RKO (cell line): ENCODE data around the gene BABAM2.

ENCODE experiments used
- DNase-seq: peaks from one replicate; pipeline ENCODE4 v3.0.0-alpha.2; 2016; ENCODE audit warnings: low spot score

Gene BABAM2

DNA sequence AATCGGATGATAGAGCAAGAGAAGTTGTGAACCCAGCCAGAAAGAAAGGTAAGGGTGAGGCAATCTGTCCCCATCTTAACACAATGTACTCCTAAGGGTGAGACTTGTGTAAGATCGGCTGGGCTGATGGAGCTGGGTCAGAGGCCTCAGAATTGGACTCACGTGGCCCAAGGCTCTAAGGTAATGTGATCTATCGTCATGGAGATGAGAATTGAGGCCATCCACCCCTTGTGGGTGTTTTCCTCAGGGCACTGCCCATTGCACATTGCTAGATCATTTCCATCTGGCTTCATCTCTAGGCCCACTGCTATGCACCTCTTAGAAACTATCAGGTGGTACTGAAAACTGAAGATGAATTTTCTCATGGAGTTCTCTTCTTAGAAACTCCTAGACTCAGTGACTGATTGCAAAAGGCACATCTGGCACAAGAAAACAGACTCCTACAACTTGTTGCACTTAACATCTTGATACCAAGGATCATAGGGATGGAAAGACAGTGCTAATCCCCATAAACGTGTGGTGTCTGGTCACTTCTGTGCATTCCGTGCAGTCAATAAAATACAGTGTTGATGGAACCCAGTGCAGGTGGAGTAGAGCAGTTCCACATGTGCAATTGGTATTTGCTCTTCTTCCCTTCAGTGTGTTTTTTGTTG lies 273.2 kb downstream of the BABAM2 start:
- no peak for DNase-seq

DNA sequence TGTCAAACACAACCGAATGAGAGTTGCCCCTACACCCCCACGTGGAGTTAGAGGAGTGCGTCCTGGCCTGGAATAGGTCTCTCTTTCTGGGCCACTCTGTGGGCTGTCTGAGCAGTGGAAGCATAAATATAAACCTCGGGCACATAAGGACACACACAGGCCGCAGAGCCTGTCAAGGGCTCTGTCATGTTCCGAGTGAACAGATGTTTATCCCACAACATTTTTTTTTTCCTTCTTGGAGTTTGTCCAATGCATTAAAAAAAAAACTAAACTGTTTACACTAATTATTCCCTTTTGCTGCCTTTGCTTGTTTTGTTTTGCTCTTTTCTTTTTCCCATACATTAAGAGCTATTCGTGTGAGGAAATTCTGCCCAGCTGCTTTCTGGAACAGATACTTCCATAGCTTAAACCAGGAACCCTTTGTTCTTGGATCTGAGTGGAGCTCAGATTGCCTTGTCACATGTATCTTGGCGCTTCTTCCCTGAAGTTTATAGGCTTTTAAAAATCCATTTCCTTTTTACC lies 273.8 kb downstream of the BABAM2 start:
- DNase-seq = no peak

DNA sequence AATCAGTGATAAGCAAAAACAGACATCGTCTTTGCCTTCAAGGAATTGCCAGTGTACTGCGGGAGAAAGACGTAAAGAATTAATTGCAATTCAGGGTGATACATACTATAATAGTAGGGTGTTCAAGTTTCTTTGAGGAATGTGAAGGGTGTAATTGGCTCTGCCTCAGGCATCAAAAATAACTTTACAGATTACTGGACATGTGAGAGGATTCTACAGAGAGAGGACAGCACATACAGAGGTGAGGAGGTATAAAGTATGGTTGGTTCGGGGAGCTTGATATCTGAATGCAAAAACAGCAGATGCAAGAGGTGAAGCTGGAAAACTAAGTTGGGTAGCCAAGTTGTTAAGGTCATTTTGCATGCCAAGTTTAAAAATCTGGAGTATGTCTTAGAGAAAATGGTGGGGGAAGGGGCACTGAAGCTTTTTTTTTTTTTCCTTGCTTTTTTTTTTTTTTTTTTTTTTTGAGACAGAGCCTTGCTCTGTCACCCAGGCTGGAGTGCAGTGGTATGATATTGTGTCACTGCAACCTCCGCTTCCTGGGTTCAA lies 274.6 kb downstream of the BABAM2 start:
- DNase-seq = no peak

DNA sequence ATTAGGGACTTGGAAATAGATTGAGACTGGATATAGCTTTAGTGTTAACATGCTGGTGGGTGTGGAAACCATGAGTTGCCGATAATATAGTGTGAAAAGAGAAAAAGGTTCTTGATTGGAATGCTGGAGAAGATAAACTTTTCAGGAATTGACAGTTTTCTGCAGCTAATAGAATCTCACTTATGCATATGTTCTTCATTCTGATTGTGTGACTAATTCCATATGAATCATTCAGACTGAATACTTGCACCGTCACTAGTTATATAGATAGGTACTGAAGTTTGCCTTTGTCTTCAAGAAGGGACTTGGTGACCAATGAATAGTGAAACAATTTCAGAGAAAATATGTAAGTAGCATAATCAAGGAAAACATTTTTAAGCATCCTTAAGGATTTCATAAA lies 276.4 kb downstream of the BABAM2 start:
- DNase-seq = peak; percentile 68

GRCh38 chr2:28168376-28168775 lies 277.8 kb downstream of the BABAM2 start:
- no peak for DNase-seq

- no peak for DNase-seq
Measured at GRCh38 chr2:28169492-28169891, 279.0 kb downstream of the BABAM2 start.

GRCh38 chr2:28172114-28172898 lies 281.8 kb downstream of the BABAM2 start:
- DNase-seq = no peak

DNA sequence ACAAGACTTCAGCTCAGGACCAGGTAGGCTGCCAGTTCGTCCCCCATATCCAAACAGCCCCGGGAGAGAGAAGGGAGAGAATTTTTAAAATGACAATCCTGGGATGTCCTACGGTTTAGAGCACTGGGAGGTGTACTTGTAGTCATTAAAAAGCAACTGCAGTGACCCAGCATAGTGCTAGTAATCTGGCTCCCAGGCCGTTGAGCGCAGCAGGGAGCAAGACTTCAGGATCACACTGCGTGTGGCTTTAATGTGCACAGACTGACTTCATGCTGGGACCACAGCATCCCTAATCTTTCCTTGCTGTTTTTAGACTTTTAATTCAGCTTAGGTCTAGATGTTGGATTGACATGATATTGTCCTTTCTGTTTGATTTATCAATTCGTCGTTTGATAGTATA lies 282.8 kb downstream of the BABAM2 start:
- DNase-seq = no peak

DNA sequence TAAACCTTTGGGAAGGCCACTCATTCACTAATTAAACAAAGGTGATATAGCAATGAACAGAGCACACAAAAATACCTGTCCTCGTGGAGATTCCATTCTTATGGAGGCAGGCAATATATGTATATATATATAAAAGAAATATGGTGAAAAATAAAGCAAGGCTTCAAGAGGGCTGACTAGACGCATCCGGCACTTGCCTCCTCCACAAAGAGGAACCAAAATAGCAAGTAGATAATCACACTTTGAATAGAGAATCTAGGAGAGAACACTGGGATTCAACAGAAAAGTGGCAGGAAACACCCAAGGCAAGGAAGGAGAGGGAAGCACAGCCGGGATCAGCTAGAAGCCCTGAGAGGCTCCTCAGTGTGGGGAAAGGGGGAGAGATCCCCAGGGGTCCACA lies 283.7 kb downstream of the BABAM2 start:
- DNase-seq = no peak

- no peak for DNase-seq
Measured at GRCh38 chr2:28175028-28175427, 284.5 kb downstream of the BABAM2 start.

DNA sequence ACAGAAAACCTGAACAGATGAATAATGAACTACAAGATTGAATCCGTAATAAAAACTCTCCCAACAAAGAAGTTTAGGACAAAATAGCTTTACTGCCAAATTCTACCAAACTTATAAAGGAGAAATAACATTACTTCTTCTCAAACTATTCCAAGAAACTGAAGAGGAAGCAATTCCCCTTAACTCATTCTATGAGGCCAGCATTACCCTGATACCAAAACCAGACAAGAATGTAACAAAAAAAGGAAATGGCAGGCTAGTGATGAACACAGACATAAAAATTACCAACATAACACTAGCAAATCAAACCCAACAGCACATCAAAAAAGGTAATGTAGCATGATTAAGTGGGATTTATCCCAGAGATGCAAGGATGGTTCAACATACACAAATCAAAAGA lies 288.4 kb downstream of the BABAM2 start:
- DNase-seq = no peak

DNA sequence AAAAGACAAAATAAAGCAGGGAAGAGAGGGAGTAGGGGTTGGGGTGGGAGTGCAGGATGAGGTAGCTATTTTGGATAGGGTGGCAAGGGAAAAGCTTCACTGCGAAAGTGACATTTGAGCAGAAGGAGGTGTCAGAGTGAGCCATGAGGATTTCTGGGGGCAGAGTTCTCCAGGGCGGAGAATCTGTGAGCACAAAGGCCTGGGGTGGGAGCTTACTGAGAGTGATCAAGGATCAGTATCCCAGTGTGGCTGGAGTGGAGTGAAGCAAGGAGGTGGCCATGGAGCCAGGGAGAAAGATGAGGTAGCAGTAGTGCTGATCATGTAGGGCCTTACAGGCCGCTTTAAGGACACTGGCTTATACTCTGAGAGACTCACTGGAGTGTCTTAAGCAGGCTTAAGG lies 291.3 kb downstream of the BABAM2 start:
- DNase-seq = no peak

- DNase-seq = no peak
Measured at GRCh38 chr2:28182348-28182747, 291.8 kb downstream of the BABAM2 start.

- DNase-seq = no peak
Measured at GRCh38 chr2:28185153-28185552, 294.6 kb downstream of the BABAM2 start.

GRCh38 chr2:28185891-28186290 lies 295.4 kb downstream of the BABAM2 start:
- DNase-seq = no peak

DNA sequence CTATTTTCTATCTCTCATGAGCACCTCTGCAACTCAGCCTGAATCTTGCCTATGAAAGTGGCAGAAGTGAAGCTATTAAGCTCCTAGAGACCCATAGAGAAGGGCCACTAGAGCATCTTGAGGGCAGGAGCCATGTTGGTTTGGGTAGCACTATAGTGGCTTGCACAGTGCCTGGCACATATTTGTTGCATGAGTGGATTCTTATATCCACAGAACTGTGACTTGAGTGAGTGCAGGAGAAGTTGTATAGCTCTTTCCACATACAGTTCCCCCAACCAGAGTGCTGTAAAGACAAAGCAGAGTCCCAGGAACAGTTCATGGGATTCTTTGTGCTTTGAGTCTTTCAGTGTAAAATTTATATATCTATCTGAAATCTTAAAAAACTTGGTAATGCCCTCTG lies 296.7 kb downstream of the BABAM2 start:
- DNase-seq = no peak

GRCh38 chr2:28188436-28188835 lies 297.9 kb downstream of the BABAM2 start:
- no peak for DNase-seq

DNA sequence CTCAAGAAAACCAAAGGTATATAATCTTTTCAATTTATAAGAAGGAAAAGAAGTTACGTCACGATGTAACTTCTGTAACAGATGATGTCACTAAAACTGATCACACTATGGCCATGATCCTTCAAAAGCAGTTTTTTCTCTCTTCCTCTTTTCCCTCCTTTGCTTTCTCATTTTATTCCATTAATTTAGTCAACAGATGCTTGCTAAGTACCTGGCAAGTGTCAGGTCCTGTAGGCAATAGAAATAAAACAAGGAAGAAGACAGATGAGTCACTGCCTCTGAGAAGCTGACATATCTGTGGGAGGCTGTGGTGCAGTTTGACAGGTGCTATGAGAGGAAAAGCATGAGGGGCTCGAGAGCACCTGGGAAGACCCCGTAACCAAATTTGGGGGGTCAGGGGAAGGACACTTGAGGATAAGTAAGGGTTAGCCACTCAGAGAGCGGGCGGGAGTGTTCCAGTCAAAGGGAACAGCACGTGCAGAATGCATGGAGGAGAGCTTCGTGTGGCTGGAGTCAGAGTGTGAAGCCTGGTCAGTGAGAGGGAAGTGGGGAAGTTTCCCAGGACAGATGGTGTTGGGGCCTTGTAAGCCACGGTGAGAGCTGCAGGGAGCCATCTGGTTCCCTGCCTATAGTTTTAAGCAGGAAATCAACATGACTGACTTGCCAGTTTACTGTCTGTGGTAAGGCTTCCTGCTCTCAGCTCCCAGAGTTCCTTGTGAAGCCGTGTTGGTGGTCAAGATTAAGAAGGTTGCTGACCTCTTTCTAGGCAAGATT lies 303.3 kb downstream of the BABAM2 start:
- no peak for DNase-seq

DNA sequence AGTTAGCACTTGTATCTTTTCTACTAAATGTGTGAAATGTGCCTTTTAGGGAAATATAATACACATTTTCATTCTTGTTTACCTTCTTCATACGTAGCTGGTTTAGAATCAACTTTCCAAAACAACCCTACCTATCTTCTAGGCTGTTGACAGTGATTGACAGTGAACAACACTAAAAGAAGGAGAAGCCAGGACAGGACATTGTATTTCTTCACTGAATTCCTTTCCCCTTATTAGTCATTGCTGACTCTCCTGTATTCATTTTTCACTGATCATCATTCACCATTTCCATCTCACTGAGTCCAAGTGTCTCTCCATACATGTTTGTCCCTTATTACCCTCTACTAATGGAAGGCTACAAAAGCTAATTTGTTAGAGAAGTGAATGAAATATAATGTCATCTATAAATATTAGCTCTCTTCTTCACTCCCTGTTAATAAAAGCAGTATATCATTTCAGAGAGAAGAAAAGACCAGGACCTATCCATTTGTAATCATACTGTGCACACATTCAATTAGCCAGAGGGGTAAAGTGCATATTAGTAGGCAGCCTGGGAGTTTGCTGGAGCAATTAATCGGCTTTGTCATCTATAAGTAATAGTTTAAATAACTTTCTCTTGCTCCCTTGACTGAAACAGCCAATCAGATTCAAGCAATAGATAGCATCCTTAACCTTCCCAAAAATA lies 309.6 kb downstream of the BABAM2 start:
- DNase-seq = no peak

DNA sequence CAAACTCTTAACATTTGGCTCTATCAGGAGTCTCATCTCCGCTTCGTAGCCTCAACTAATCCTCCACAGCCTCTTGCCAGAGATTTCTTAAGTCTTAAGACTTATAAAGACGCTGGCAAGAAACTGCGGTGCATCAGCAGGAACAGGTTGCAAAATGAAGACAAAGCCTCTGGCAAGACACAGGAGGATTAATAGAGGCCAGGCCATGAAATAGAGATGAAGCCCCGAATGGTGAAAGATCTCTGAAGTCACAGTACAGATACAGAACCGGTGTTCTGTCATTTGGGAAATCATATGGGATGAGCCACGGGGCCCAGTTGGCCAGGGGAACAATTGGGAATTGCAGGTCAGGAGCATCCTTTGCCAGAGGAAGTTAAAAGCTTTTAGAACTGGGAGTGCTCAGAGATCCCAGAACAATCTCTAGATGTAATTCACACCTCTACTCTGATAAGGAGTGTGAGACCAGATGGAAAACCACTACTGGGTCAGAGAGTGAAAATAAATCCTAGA lies 311.2 kb downstream of the BABAM2 start:
- DNase-seq = no peak

DNA sequence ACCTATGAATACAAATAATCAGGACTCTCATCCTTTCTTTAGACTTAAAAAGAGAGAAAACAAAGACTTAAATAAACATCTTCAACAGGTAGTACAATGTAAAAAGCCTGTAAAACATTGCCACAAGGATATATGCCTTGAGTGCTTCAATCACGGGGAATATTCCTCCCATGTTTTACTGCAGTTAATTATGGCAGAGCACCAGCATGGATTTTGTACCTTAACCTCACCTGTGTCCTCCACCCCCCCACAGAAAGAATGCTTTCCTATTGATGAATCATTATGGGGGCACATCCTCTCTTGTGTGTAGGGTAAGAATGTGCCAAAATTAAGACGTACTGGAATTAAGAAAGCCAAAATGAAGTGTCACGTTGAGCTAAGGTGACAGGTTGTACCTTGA lies 312.2 kb downstream of the BABAM2 start:
- no peak for DNase-seq

DNA sequence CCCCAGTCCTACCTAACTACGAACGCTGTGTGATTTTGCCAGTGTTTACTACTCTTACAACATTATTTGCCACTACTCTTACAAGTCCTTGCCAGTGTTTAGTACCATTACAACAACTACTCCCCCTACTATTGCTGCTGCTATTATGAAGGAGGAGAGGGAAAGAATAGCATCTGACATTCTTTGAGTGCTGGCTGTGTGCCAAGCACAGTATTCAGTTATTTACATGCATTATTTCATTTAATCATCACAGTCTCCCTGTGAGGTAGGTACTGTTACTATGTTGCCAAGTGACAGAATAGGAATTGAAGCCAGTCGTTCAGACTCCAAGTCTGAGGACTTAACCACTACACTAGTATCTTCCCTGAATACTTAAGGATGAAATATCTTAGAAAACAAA lies 316.2 kb downstream of the BABAM2 start:
- no peak for DNase-seq
